ENCODE measurements around the gene CNOT6. TPM values are rescaled to one million over a fixed set of nuclear protein-coding genes. Genes with fewer than 3 reads are reported as not detected.

The CNOT6 gene
- total and polyA plus RNA-seq, 4 donors = 6.2 to 17.6 (median 14.2) TPM

DNA sequence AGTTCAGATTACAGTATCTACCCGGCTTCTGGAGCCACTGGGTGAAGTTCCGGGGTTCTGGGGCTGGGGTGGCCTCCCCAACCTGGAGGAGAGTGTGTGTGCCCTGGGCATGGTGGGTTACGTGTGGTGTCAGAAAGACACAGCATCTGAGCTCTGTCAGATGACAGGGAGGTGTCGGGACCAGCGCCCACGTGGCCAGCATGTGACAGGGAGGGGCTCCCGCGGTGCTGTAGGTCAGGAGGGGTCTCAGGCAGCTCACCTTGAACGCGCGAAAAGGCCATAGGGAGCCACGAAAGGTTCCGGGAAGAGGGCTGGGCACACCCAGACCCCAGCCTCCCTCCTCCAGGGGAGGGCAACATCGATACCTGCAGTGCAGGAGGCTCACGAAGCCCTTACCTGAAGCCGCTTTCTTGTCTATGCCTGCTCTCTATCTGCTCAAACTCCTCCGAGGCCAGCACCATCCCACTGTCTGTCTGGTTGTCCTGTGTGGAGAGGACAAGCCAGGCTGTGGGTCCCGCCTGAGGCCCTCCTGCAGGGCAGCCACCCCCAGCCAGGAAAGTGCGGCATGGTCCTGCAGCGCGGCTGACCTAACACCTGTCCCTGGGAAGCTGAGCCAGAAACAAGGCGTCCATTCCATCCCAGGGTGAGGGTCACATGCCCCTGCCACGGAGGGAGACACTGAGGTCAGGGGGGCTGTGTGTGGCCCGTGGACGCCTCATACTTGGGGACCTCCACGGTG, 114.6 kb downstream of the CNOT6 start:
- Histone ChIP-seq H3K4me3 (ENCODE audit: low read length in 2 of 2) (no peak overlapping the region), H3K27ac (ENCODE audit: low read depth in 1 of 2, low read length in 2 of 2) (no peak overlapping the region), H3K27me3 (ENCODE audit: control insufficient read depth in 1 of 2, insufficient read depth in 2 of 2, low read length in 1 of 2) (no peaks in the 10 kb centered on the region), H3K9me3 (ENCODE audit: control insufficient read depth, low read length) (no peaks in the 10 kb centered on the region), H3K36me3 (ENCODE audit: control insufficient read depth in 1 of 2, insufficient read depth in 2 of 2, low read length in 1 of 2) (no peaks in the 10 kb centered on the region), H3K4me1 (ENCODE audit: control insufficient read depth in 1 of 2, insufficient read depth in 2 of 2, low read length in 2 of 2) (no peaks in the 10 kb centered on the region)
- intact Hi-C loops (cut with DNase I) = no loop called here
- DNase-seq = peak in 1 of 2 donors; percentile 28
- no peak for ATAC-seq (ENCODE audit: low FRiP score)
- WGBS, 2 donors = 88 to 89% methylated on average over 26 of the region's 26 CpGs

DNA sequence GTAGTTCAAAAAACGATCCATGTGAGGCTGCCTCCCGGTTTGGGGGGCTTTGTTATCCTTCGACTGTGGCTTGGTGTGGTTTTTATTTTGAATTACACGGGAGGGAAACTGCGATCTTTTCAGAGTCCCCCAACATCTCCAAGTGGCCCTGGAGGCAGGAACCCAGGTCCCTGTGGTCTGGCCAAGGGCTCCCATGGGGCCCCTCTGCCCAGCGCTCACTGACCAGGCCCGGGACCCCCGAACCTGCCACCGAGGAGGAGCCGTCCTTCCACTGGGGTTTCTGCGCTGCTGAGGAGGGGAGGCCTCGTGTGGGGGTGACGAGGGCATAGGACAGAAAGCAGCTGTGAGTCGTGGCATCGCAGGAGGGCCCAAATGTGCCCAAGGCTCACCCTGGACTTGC, 115.2 kb downstream of the CNOT6 start:
- Histone ChIP-seq H3K4me1 (ENCODE audit: control insufficient read depth in 1 of 2, insufficient read depth in 2 of 2, low read length in 2 of 2) (no peaks in the 10 kb centered on the region), H3K36me3 (ENCODE audit: control insufficient read depth in 1 of 2, insufficient read depth in 2 of 2, low read length in 1 of 2) (no peaks in the 10 kb centered on the region), H3K27ac (ENCODE audit: low read depth in 1 of 2, low read length in 2 of 2) (no peak overlapping the region), H3K4me3 (ENCODE audit: low read length in 2 of 2) (no peak overlapping the region), H3K9me3 (ENCODE audit: control insufficient read depth, low read length) (no peaks in the 10 kb centered on the region), H3K27me3 (ENCODE audit: control insufficient read depth in 1 of 2, insufficient read depth in 2 of 2, low read length in 1 of 2) (no peaks in the 10 kb centered on the region)
- no peak for ATAC-seq (ENCODE audit: low FRiP score)
- 85 to 87% methylated on average over 15 of the region's 15 CpGs for WGBS, 2 donors
- intact Hi-C loops (cut with DNase I) = no loop called here
- DNase-seq = no peak

DNA sequence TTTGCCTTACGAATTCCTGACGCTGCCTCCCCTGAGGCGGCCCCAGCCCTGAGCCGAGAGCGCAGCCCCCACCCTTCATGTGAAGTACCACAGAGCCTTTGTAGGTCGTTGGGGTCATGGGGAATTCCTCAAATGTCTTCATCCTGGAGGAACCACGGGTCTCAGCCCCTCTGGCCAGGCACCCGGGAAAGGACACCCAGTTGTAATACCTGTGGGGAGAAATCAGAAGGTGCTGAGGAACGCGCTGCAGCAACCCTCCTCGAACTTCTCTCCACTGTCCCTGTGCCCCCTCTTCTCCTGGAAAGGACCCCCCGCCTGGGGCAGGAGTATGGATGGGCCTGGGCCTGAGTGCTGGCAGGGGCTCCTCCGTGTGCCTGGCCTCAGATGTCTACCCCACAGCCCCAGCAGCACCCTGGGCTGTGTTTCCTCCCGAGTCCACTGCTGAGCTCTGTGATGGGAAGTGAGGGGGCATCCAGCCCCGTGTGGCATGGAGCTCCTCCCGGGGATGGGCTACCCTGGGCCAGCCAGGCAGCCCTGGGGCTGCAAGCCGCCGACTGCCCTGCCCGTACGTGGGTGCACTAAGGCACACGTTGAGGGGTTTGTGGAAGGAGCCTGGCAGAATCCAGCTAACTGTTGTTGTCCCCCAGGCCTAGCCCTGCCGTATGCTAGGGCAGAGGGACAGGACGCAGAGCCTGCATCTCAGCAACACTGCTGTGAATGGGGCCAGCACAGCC, 115.8 kb downstream of the CNOT6 start:
- no peak for ATAC-seq (ENCODE audit: low FRiP score)
- no peak overlapping the region for H3K4me3 ChIP-seq (ENCODE audit: low read length in 2 of 2)
- no peaks in the 10 kb centered on the region for H3K27me3 ChIP-seq (ENCODE audit: control insufficient read depth in 1 of 2, insufficient read depth in 2 of 2, low read length in 1 of 2)
- H3K4me1 ChIP-seq (ENCODE audit: control insufficient read depth in 1 of 2, insufficient read depth in 2 of 2, low read length in 2 of 2) = no peaks in the 10 kb centered on the region
- 72 to 79% methylated on average over 20 to 23 of the region's 23 CpGs for WGBS, 2 donors
- H3K27ac ChIP-seq (ENCODE audit: low read depth in 1 of 2, low read length in 2 of 2) = no peak overlapping the region
- no peaks in the 10 kb centered on the region for H3K9me3 ChIP-seq (ENCODE audit: control insufficient read depth, low read length)
- intact Hi-C loops (cut with DNase I) = no loop called here
- no peaks in the 10 kb centered on the region for H3K36me3 ChIP-seq (ENCODE audit: control insufficient read depth in 1 of 2, insufficient read depth in 2 of 2, low read length in 1 of 2)
- no peak for DNase-seq

DNA sequence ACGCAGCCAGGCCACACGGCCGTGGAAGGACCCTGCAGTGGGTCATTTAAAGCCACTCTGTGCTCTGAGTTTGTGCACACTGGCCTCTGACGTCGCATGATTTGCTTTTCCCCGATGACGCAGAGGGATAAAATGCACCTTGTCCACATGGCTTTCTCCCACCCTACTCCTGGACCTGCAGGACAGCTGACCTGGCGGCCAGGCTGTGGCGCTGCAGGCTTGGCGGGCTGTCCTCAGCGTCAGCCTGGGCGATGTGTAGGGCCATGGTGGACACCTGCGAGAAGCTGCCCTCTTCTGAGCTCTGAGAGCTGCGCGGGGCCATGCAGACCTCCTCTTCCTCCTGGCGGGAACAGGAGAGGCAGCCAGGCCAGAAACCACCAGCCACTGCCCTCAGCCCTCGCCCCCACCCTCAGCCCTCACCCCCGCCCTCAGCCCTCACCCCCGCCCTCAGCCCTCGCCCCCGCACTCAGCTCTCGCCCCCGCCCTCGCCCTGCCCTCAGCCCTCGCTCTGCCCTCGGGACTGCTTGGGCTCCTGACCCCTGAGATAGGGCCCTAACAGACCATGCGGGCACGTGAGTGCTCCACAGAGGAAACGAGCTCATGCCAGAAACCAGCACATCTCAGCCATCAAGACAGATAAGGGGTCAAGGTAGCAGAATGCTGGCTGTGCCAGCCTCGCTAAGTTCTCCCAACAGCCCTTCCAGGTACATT, 117.1 kb downstream of the CNOT6 start:
- H3K4me3 ChIP-seq (ENCODE audit: low read length in 2 of 2) = no peak overlapping the region
- 85 to 87% methylated on average over 29 to 30 of the region's 30 CpGs for WGBS, 2 donors
- DNase-seq (no peak), ATAC-seq (ENCODE audit: low FRiP score) (no peak)
- intact Hi-C loops (cut with DNase I) = no loop called here
- no peaks in the 10 kb centered on the region for H3K9me3 ChIP-seq (ENCODE audit: control insufficient read depth, low read length)
- H3K36me3 ChIP-seq (ENCODE audit: control insufficient read depth in 1 of 2, insufficient read depth in 2 of 2, low read length in 1 of 2) = no peaks in the 10 kb centered on the region
- no peaks in the 10 kb centered on the region for H3K27me3 ChIP-seq (ENCODE audit: control insufficient read depth in 1 of 2, insufficient read depth in 2 of 2, low read length in 1 of 2)
- H3K4me1 ChIP-seq (ENCODE audit: control insufficient read depth in 1 of 2, insufficient read depth in 2 of 2, low read length in 2 of 2) = no peaks in the 10 kb centered on the region
- H3K27ac ChIP-seq (ENCODE audit: low read depth in 1 of 2, low read length in 2 of 2) = no peak overlapping the region

DNA sequence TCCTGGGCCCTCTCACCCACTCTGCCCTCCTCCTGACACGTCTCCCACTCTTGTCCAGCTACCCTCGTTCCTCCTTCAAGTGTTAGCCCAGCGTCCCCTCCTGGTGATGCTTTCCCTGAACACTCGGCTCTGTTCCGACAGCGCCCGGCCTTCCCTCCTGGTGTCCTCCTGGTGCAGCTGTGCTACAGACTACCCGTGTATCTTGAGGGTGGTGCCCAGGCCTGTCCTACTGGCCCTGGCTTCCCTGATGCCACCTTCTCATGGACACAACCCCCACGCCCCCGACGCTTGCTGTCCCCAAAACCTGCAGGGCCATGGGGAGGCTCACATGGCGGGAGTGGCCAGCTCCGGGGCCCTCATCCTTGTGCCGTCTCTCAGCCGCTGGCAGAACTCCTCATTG, 118.5 kb downstream of the CNOT6 start:
- WGBS, 2 donors = 83% methylated on average over 15 of the region's 15 CpGs
- no peak overlapping the region for H3K27ac ChIP-seq (ENCODE audit: low read depth in 1 of 2, low read length in 2 of 2)
- ATAC-seq (ENCODE audit: low FRiP score) (no peak), DNase-seq (no peak)
- H3K4me1 ChIP-seq (ENCODE audit: control insufficient read depth in 1 of 2, insufficient read depth in 2 of 2, low read length in 2 of 2) = no peaks in the 10 kb centered on the region
- no peak overlapping the region for H3K4me3 ChIP-seq (ENCODE audit: low read length in 2 of 2)
- H3K27me3 ChIP-seq (ENCODE audit: control insufficient read depth in 1 of 2, insufficient read depth in 2 of 2, low read length in 1 of 2) = no peaks in the 10 kb centered on the region
- H3K36me3 ChIP-seq (ENCODE audit: control insufficient read depth in 1 of 2, insufficient read depth in 2 of 2, low read length in 1 of 2) = no peaks in the 10 kb centered on the region
- intact Hi-C loops (cut with DNase I) = no loop called here
- no peaks in the 10 kb centered on the region for H3K9me3 ChIP-seq (ENCODE audit: control insufficient read depth, low read length)

DNA sequence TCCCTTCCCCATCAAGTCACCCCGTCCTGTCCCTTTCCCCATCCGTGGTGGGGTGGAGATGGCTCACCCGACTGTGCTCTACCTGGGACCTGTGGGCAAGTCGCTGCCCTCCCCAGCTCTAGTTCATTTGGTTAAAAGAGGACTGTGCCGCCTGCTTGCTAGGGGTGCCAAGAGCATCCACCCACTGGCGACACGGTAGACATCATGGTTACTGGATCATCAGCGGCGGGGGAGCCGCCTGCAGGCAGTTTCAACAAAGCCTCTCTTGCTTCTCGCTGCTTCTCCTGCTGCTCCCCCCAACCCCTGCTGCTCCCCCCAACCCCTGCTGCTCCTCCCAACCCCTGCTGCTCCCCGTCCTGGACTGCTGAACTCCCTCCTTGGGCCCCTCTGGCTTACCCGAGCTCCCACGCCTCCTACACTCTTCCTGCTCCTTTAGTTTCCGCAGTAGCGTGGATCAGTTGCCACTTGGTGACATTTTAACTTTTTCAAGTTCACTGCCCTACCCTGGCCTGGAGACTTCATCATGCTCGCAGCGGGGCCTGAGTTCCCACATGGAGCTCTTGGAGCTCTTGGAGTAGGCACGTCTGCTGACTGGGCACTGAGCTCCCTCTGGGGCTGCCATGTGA, 119.1 kb downstream of the CNOT6 start:
- DNase-seq (no peak), ATAC-seq (ENCODE audit: low FRiP score) (peak; percentile 19)
- no peaks in the 10 kb centered on the region for H3K4me1 ChIP-seq (ENCODE audit: control insufficient read depth in 1 of 2, insufficient read depth in 2 of 2, low read length in 2 of 2)
- no peaks in the 10 kb centered on the region for H3K27me3 ChIP-seq (ENCODE audit: control insufficient read depth in 1 of 2, insufficient read depth in 2 of 2, low read length in 1 of 2)
- H3K4me3 ChIP-seq (ENCODE audit: low read length in 2 of 2) = no peak overlapping the region
- no peak overlapping the region for H3K27ac ChIP-seq (ENCODE audit: low read depth in 1 of 2, low read length in 2 of 2)
- intact Hi-C loops (cut with DNase I) = no loop called here
- no peaks in the 10 kb centered on the region for H3K36me3 ChIP-seq (ENCODE audit: control insufficient read depth in 1 of 2, insufficient read depth in 2 of 2, low read length in 1 of 2)
- 76 to 79% methylated on average over 19 of the region's 19 CpGs for WGBS, 2 donors
- H3K9me3 ChIP-seq (ENCODE audit: control insufficient read depth, low read length) = no peaks in the 10 kb centered on the region

DNA sequence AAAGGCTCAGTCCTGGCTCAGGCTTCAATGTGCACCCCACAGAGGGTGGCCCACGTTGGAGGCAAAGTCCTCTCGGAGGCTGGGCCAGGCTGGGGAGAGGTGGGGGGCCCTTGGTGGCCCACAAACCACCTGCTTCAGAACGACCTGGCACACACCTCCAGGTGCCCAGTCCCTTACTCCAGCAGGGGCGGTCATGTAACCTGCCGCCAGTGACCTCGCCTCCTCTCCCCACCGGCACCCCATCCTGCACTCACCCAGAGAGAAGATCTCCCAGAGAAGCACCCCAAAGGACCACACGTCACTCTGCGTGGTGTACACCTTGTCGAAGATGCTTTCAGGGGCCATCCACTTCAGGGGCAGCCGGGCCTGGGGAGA, 119.6 kb downstream of the CNOT6 start:
- Histone ChIP-seq H3K27ac (ENCODE audit: low read depth in 1 of 2, low read length in 2 of 2) (no peak overlapping the region), H3K36me3 (ENCODE audit: control insufficient read depth in 1 of 2, insufficient read depth in 2 of 2, low read length in 1 of 2) (no peaks in the 10 kb centered on the region), H3K4me1 (ENCODE audit: control insufficient read depth in 1 of 2, insufficient read depth in 2 of 2, low read length in 2 of 2) (no peaks in the 10 kb centered on the region), H3K27me3 (ENCODE audit: control insufficient read depth in 1 of 2, insufficient read depth in 2 of 2, low read length in 1 of 2) (no peaks in the 10 kb centered on the region), H3K4me3 (ENCODE audit: low read length in 2 of 2) (no peak overlapping the region), H3K9me3 (ENCODE audit: control insufficient read depth, low read length) (no peaks in the 10 kb centered on the region)
- DNase-seq (no peak), ATAC-seq (ENCODE audit: low FRiP score) (no peak)
- intact Hi-C loops (cut with DNase I) = no loop called here
- 83 to 84% methylated on average over 11 of the region's 11 CpGs for WGBS, 2 donors

DNA sequence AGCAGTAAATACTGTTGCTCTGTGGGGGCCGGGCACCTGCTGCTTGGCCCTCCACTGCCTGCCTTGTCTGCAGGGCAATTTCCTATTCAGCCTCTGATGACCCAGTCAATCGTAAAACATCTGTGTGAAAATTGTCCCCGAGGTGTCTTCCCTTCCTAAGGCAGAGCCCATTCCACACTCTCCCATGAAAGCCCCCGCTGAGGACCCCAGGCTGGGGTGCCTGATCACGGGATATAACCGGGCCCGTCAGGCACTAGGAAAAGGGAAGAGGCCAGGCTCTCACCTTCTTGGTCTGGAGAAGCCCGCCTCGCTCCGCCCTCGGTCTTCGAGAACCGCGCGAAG, 124.3 kb downstream of the CNOT6 start:
- 6 to 12% methylated on average over 15 of the region's 15 CpGs for WGBS, 2 donors
- intact Hi-C loops (cut with DNase I) = no loop called here

More for the DNA sequence above, 124.3 kb downstream of the CNOT6 start:
- no peaks in the 10 kb centered on the region for H3K4me1 ChIP-seq (ENCODE audit: control insufficient read depth in 1 of 2, insufficient read depth in 2 of 2, low read length in 2 of 2)
- no peaks in the 10 kb centered on the region for H3K9me3 ChIP-seq (ENCODE audit: control insufficient read depth, low read length)
- no peaks in the 10 kb centered on the region for H3K27me3 ChIP-seq (ENCODE audit: control insufficient read depth in 1 of 2, insufficient read depth in 2 of 2, low read length in 1 of 2)
- no peaks in the 10 kb centered on the region for H3K36me3 ChIP-seq (ENCODE audit: control insufficient read depth in 1 of 2, insufficient read depth in 2 of 2, low read length in 1 of 2)
- no peak overlapping the region for H3K27ac ChIP-seq (ENCODE audit: low read depth in 1 of 2, low read length in 2 of 2)
- ATAC-seq (ENCODE audit: low FRiP score) (no peak), DNase-seq (no peak)
- H3K4me3 ChIP-seq (ENCODE audit: low read length in 2 of 2) = no peak overlapping the region
